Measurements from ENCODE around the gene MAPK9.

MAPK9 gene

GRCh38 chr5:180291943-180292831 is at the start of gene MAPK9:
Gene MAPK9, minus strand, starts transcription at chr5:180292083. Its CDS starts 11,522 bp downstream, at chr5:180280561.
- DNase-seq, result peak; percentile 81 to 89

GRCh38 chr5:180341595-180341994 is 49.7 kb upstream of the MAPK9 start:
- no peak for DNase-seq

- no peak for DNase-seq
These were observed 49.0 kb upstream of the MAPK9 start for GRCh38 chr5:180340856-180341255.

GRCh38 chr5:180339583-180340183 is 47.8 kb upstream of the MAPK9 start:
- no peak for DNase-seq

GRCh38 chr5:180338001-180338707 is 46.3 kb upstream of the MAPK9 start:
- no peak for DNase-seq

- no peak for DNase-seq
These were observed 44.5 kb upstream of the MAPK9 start for GRCh38 chr5:180336234-180337020.

- DNase-seq, result no peak
These were observed 43.8 kb upstream of the MAPK9 start for GRCh38 chr5:180335614-180336233.

GRCh38 chr5:180334751-180335613 is 43.1 kb upstream of the MAPK9 start:
- no peak for DNase-seq

- no peak for DNase-seq
These were observed 42.3 kb upstream of the MAPK9 start for GRCh38 chr5:180334176-180334575.

GRCh38 chr5:180333661-180334060 is 41.8 kb upstream of the MAPK9 start:
- no peak for DNase-seq

GRCh38 chr5:180332861-180333260 is 41.0 kb upstream of the MAPK9 start:
- no peak for DNase-seq

- DNase-seq, result no peak
These were observed 40.2 kb upstream of the MAPK9 start for GRCh38 chr5:180332051-180332517.

- no peak for DNase-seq
These were observed 39.7 kb upstream of the MAPK9 start for GRCh38 chr5:180331647-180331950.

GRCh38 chr5:180330810-180331646 is 39.1 kb upstream of the MAPK9 start:
- no peak for DNase-seq

GRCh38 chr5:180330270-180330648 is 38.4 kb upstream of the MAPK9 start:
- DNase-seq, result no peak

- DNase-seq, result no peak
These were observed 37.9 kb upstream of the MAPK9 start for GRCh38 chr5:180329606-180330269.

GRCh38 chr5:180329138-180329435 is 37.2 kb upstream of the MAPK9 start:
- DNase-seq, result no peak

- peak; percentile 81 to 86 for DNase-seq
These were observed 36.6 kb upstream of the MAPK9 start for GRCh38 chr5:180328296-180329137.

- no peak for DNase-seq
These were observed 35.2 kb upstream of the MAPK9 start for GRCh38 chr5:180326989-180327565.
